ENCODE results near the gene ZNF106.

Gene ZNF106

GRCh38 chr15:42404461-42405235 lies 86.3 kb downstream of the ZNF106 start:
- DNase-seq, result no peak

- DNase-seq, result no peak
Observed at GRCh38 chr15:42403389-42403788, 87.6 kb downstream of the ZNF106 start.

GRCh38 chr15:42402455-42403205 lies 88.3 kb downstream of the ZNF106 start:
- DNase-seq, result no peak

GRCh38 chr15:42401544-42402454 lies 89.1 kb downstream of the ZNF106 start:
- no peak for DNase-seq

- no peak for DNase-seq
Observed at GRCh38 chr15:42395838-42396237, 95.1 kb downstream of the ZNF106 start.

GRCh38 chr15:42394106-42394505 lies 96.8 kb downstream of the ZNF106 start:
- no peak for DNase-seq

- DNase-seq, result no peak
Observed at GRCh38 chr15:42392309-42393024, 98.5 kb downstream of the ZNF106 start.

GRCh38 chr15:42387603-42388002 lies 103.3 kb downstream of the ZNF106 start:
- no peak for DNase-seq

GRCh38 chr15:42385980-42386700 lies 104.8 kb downstream of the ZNF106 start:
- DNase-seq, result no peak

GRCh38 chr15:42385206-42385979 lies 105.5 kb downstream of the ZNF106 start:
- no peak for DNase-seq

GRCh38 chr15:42384597-42384996 lies 106.3 kb downstream of the ZNF106 start:
- DNase-seq, result no peak

GRCh38 chr15:42378011-42378410 lies 112.9 kb downstream of the ZNF106 start:
- no peak for DNase-seq

- DNase-seq, result no peak
Observed at GRCh38 chr15:42375941-42376340, 115.0 kb downstream of the ZNF106 start.

GRCh38 chr15:42375252-42375651 lies 115.7 kb downstream of the ZNF106 start:
- DNase-seq, result no peak

- DNase-seq, result no peak
Observed at GRCh38 chr15:42374810-42375209, 116.1 kb downstream of the ZNF106 start.

- no peak for DNase-seq
Observed at GRCh38 chr15:42373936-42374335, 117.0 kb downstream of the ZNF106 start.

GRCh38 chr15:42373274-42373673 lies 117.7 kb downstream of the ZNF106 start:
- no peak for DNase-seq

- no peak for DNase-seq
Observed at GRCh38 chr15:42371096-42371495, 119.8 kb downstream of the ZNF106 start.

GRCh38 chr15:42368096-42368495 lies 122.8 kb downstream of the ZNF106 start:
- no peak for DNase-seq

- DNase-seq, result no peak
Observed at GRCh38 chr15:42367041-42367440, 123.9 kb downstream of the ZNF106 start.

- DNase-seq, result no peak
Observed at GRCh38 chr15:42365921-42366550, 124.9 kb downstream of the ZNF106 start.

All from NCI-H1092 (cell line).